Kidney (tissue), 14 donors: ENCODE measurements around the gene IL18R1. TPM values are rescaled to one million over a fixed set of nuclear protein-coding genes. Genes with fewer than 3 reads are reported as not detected.

ENCODE experiments used
- DNase-seq, 5 donors: peaks; one replicate each; pipeline ENCODE4 v3.0.0-alpha.2; 2013 to 2020
- FAIRE-seq: peaks from 2 replicates; lab custom pipeline; 2012; peaks lifted over from hg19 to GRCh38; lab: Jason Lieb, UNC
- H3K27ac ChIP-seq, 2 donors: one replicate each; pipeline ENCODE4 v1.7.0; 2013; ENCODE audit warnings: low read depth in 2 of 2, low read length in 2 of 2, inconsistent platforms in 1 of 2
- H3K27me3 ChIP-seq: one replicate; pipeline ENCODE4 v1.7.1; 2013; ENCODE audit warnings: low read length, inconsistent platforms; ENCODE audit not compliant: control insufficient read depth, insufficient read depth
- H3K36me3 ChIP-seq, 3 donors: one replicate each; pipeline versions ENCODE4 v1.7.0 to v1.7.1; 2013; ENCODE audit warnings: low read length in 3 of 3, control low read depth in 1 of 3, inconsistent platforms in 1 of 3; ENCODE audit not compliant: insufficient read depth in 3 of 3, control insufficient read depth in 2 of 3
- H3K4me1 ChIP-seq, 3 donors: one replicate each; pipeline versions ENCODE4 v1.7.0 to v1.7.1; 2013; ENCODE audit warnings: low read length in 3 of 3, inconsistent platforms in 1 of 3, low read depth in 1 of 3; ENCODE audit not compliant: control insufficient read depth in 2 of 3, insufficient read depth in 2 of 3
- H3K4me3 ChIP-seq, 3 donors: one replicate each; pipeline versions ENCODE4 v1.7.0 to v1.8.1; 2013; ENCODE audit warnings: low read length in 3 of 3, control low read depth in 1 of 3, inconsistent platforms in 1 of 3
- H3K9ac ChIP-seq, 3 donors: one replicate each; pipeline versions ENCODE4 v1.7.0 to v1.7.1; 2013; ENCODE audit warnings: low read length in 3 of 3, control low read depth in 1 of 3, inconsistent platforms in 1 of 3
- H3K9me3 ChIP-seq, 3 donors: one replicate each; pipeline versions ENCODE4 v1.7.0 to v1.7.1; 2013; ENCODE audit warnings: low read length in 3 of 3, control low read depth in 1 of 3, inconsistent platforms in 1 of 3; ENCODE audit not compliant: control insufficient read depth in 2 of 3, insufficient read depth in 1 of 3
- CTCF ChIP-seq: IDR thresholded peaks from 3 replicates; pipeline ENCODE4 v1.5.1; 2012; ENCODE audit warnings: mild to moderate bottlenecking, moderate library complexity, borderline replicate concordance; ENCODE audit not compliant: insufficient read depth; ENCODE audit errors: extremely low read depth
- intact Hi-C: fragments of 100-400 bp; cut with DNase I; formaldehyde crosslinking; loops from one replicate; pipeline ENCODE4 v1.11.1; 2022
- polyA plus RNA-seq: library from polyadenylated mRNA; stranded (reverse); fragments of 350-450 nt; fragmentation: Illumina TruSeq; extraction: RNeasy Lipid Tissue Mini Kit (QIAGEN cat#74804); gene quantifications from one replicate; pipeline ENCODE4 v1.2.3, GENCODE V29; 2014; ENCODE audit warnings: low read depth, low replicate concordance; ENCODE audit not compliant: insufficient read depth
- total RNA-seq: library from RNA; stranded (reverse); fragmentation: NEBNext Ultra II Directional; extraction: Animal tissue kit (Norgen Biotek cat#: 25700); gene quantifications from one replicate; pipeline ENCODE4 v1.2.1, GENCODE V29; 2021
- donor health status: control.
- donor health status: control.
- donor health status: control.
- donor health status: control.
- donor health status: control.
- donor health status: DM: yes; HTN: yes; CAD: no.
- donor health status: Normal renal cell carcinoma (clear cell type).

The IL18R1 gene
- total and polyA plus RNA-seq, 2 donors from 2014 or later = 3.6 to 14.9 TPM

- FAIRE-seq (no peak), DNase-seq (no peak)
- no peak overlapping the region for H3K27ac ChIP-seq
- intact Hi-C loops = no loop called here
- TF ChIP-seq CTCF = no peak
- peak overlapping the region in 2 of 3 donors; percentile 60 to 80 for H3K4me3 ChIP-seq
- no peaks in the 10 kb centered on the region for H3K9me3 ChIP-seq
- H3K27me3 ChIP-seq = no peaks in the 10 kb centered on the region
- no peaks in the 10 kb centered on the region for H3K4me1 ChIP-seq
- peak overlapping the region in 2 of 3 donors; percentile 87 to 91 for H3K9ac ChIP-seq
- H3K36me3 ChIP-seq = no peaks in the 10 kb centered on the region
Observed at GRCh38 chr2:102356381-102356712, 751 bp downstream of the IL18R1 start.

GRCh38 chr2:102356741-102357140, 1.1 kb downstream of the IL18R1 start:
- Histone ChIP-seq H3K27me3 (no peaks in the 10 kb centered on the region), H3K36me3 (no peaks in the 10 kb centered on the region), H3K9me3 (no peaks in the 10 kb centered on the region), H3K9ac (no peak overlapping the region), H3K27ac (no peak overlapping the region), H3K4me3 (peak overlapping the region in 2 of 3 donors; percentile 23 to 80), H3K4me1 (no peaks in the 10 kb centered on the region)
- no peak for DNase-seq
- no peak for FAIRE-seq
- TF ChIP-seq CTCF = no peak
- intact Hi-C loops = no loop called here

- peak overlapping the region in 1 of 3 donors; percentile 10 for H3K4me3 ChIP-seq
- peak in 1 of 5 donors; percentile 11 for DNase-seq
- intact Hi-C loops = no loop called here
Observed at GRCh38 chr2:102357937-102358336, 2.3 kb downstream of the IL18R1 start.

More at GRCh38 chr2:102357937-102358336, 2.3 kb downstream of the IL18R1 start:
- Histone ChIP-seq H3K27me3 (no peaks in the 10 kb centered on the region), H3K4me1 (no peaks in the 10 kb centered on the region), H3K27ac (no peak overlapping the region), H3K9ac (no peak overlapping the region), H3K36me3 (no peaks in the 10 kb centered on the region), H3K9me3 (no peaks in the 10 kb centered on the region)
- FAIRE-seq = no peak
- no peak for TF ChIP-seq CTCF
